NCI-H526 (cell line): ENCODE measurements around the gene SYT15.
A peak's percentile ranks its signal among the peaks of the same experiment; 100 is the strongest.
"Not testable (repeated sequence)": the region's sequence is repeated elsewhere in the genome, so short reads cannot be mapped to it uniquely, and the experiment has no call there.

Experiments
- DNase-seq, 2 experiments: peaks; one replicate each; lab custom pipeline; 2025; lab: John Stamatoyannopoulos, UW

The SYT15 gene

GRCh38 chr10:46578474-46579178, at the start of gene SYT15:
SYT15 (plus strand) TSS chr10:46579128; CDS start chr10:46579169, 41 bp downstream.
- not testable (repeated sequence) for DNase-seq

- not testable (repeated sequence) for DNase-seq
Measured at GRCh38 chr10:46529742-46530141, 49.2 kb upstream of the SYT15 start.

GRCh38 chr10:46530249-46531186, 48.4 kb upstream of the SYT15 start:
- DNase-seq: no peak

- DNase-seq: not testable (repeated sequence)
Measured at GRCh38 chr10:46532256-46532655, 46.7 kb upstream of the SYT15 start.

- no peak for DNase-seq
Measured at GRCh38 chr10:46534828-46535524, 44.0 kb upstream of the SYT15 start.

- no peak for DNase-seq
Measured at GRCh38 chr10:46536171-46536570, 42.8 kb upstream of the SYT15 start.

GRCh38 chr10:46536781-46537180, 42.1 kb upstream of the SYT15 start:
- DNase-seq: no peak

GRCh38 chr10:46537309-46537708, 41.6 kb upstream of the SYT15 start:
- DNase-seq: no peak

- no peak for DNase-seq
Measured at GRCh38 chr10:46538155-46538554, 40.8 kb upstream of the SYT15 start.

GRCh38 chr10:46538717-46539426, 40.1 kb upstream of the SYT15 start:
- no peak for DNase-seq

- no peak for DNase-seq
Measured at GRCh38 chr10:46539596-46540411, 39.1 kb upstream of the SYT15 start.

GRCh38 chr10:46540412-46541016, 38.4 kb upstream of the SYT15 start:
- DNase-seq: no peak

- DNase-seq: peak in 1 of 2 experiments; percentile 25
Measured at GRCh38 chr10:46541017-46541661, 37.8 kb upstream of the SYT15 start.

- no peak for DNase-seq
Measured at GRCh38 chr10:46541735-46542566, 37.0 kb upstream of the SYT15 start.

- DNase-seq: no peak
Measured at GRCh38 chr10:46542567-46543465, 36.1 kb upstream of the SYT15 start.

- DNase-seq: no peak
Measured at GRCh38 chr10:46543466-46544377, 35.2 kb upstream of the SYT15 start.
